HG02840 (cell line): ENCODE measurements around the gene HSPA9.

Experiments used
- ATAC-seq: cut with Tn5 transposase; IDR thresholded peaks from one replicate; pipeline ENCODE4 v1.9.1; 2021; ENCODE audit warnings: mild to moderate bottlenecking, moderate library complexity, moderate number of reproducible peaks; ENCODE audit not compliant: unreplicated experiment, low FRiP score

Gene HSPA9

DNA sequence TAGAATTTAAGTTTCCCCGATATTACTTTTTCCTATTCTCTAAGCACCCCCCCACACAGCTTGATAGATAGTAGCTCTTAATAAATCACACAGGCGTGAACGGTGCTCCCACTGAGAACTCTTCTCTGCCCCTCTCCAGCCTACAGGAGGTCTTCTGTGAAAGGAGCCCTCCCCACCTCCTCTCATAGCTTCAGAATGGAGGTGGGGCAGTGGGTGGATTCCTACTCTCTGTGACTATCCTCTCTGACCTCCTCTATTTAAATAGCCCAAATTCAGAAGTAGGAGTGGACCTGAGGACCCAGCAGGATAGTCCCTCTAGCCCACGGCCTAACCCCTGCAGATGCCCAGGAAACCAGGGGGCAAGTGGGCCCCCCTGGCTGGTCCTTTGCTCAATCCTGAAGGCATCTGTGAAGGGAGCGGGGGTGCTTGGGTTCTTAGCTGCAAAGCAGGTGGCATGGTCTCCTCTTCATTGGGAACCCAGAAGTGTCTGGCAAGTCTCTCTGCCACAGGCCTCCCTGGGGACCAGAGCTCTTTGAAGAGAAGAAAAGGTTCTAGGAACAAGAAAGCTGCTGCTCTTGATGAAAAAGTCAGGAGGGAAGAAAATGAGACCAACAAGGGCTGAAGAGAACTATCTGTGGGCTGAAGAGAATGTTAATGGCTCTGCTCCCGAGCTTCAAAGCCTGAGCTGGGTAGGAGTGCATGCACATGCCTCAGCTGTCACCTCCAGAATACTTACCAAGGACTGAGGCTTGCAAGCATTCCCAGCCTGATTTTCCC, 21.1 kb upstream of the HSPA9 start:
- ATAC-seq: no peak

- ATAC-seq: no peak
Observed at GRCh38 chr5:138595180-138595795, 20.1 kb upstream of the HSPA9 start.

DNA sequence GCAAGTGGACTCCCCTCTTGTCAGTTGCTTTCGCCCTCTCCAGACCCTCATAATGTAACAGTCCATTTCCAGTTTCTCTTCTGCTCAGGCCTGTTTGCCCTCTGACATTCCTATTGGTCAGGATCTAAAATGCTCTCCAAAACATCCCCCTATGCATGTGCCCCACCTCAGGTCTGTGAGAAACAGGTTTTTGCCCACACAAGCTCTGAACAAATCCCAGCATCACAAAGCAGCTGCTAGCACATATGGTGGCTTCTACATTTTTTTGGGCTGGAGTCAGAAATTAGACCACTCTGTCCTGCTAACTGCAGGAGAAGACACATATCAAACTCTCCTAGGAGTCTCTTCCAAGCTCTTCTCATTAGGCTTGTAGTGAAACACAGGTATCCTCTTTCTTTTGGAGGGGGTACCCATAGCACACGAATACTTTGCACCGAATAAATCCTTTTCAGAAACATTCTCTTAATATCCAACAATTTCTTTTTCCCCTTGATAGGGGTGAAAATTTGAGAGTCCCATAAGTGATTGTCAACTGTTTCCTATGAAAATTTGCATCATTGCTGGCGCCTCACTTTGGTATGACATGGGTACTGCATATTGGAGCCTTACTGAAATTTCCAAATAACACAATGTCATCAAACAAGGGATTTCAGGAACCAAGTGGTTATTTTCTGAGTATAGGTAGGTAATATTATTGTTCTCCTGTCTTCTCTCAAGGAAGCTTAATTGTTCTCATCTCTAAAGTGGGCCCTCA, 19.3 kb upstream of the HSPA9 start:
- no peak for ATAC-seq

DNA sequence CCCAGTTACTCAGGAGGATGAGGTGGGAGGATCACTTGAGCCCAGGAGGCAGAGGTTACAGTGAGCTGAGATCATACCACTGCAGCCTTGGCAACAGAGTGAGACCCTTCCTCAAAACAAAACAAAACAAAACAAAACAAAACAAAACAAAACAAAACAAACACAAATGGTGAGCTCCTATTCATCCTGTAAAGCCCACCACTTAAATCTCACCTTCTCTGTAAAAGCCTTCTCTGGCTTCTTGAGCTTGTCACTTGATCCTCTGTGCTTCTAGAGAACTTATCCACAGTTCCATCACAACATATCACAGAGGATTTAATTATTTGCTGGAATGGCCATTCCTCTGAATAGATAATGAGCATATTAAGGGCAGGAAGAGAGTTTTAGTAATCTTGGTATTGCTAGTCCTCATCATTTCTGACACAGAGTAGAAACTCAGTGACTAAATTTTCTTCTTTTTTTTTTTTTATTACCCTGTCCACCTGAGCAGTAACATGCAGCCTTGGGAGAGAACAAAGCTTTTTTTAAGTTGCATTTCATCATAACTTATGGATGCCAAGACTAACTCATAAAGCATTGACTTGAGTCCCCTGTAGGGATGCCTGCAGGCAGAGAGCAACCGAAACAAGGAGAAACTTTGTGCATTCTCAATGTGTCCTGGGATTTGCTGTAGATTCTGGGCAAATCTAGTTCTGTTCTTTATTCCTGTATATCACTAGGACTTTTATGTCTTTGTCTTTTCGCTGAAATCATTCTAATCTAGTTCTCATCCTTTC, 13.0 kb upstream of the HSPA9 start:
- ATAC-seq: no peak

DNA sequence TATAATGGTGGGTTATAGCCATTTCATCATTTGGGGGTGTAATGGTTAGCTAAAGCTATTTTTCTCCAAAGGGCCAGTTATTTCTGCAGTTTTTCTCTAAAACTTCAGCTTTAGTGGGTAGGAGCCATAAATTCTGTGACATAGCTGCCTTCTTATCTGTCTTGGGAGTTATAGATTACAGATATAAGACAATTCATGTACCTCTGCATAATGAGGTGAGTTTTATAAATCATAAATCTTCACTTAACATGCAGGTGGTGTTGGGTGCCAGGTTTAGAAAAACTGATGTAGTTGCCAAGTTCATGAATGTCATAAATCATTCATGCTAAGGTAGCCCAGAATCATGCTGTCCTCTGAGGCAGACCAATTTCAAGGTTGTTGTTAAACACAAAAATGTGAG, 10.0 kb upstream of the HSPA9 start:
- ATAC-seq: no peak

- no peak for ATAC-seq
Observed at GRCh38 chr5:138583984-138584637, 8.9 kb upstream of the HSPA9 start.

DNA sequence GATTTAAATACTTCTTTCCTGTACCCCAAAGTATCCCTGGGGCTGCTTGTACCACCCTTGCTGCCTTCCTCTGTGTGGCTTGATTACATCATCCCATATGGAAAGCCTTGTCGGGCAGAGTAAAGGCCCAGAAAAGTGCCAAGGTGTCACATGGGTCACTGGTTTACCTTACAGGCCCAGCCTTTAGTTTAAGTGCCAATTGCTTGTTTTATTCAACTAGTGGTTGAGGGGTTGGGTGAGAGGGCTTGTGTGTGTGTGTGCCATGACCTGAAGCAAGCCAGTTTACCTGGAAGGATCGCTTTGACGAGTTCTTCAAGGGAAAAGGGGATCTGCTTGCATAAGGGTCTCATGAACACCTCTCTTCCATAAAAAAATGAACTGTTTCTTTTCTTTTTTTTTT, 7.8 kb upstream of the HSPA9 start:
- ATAC-seq: no peak

DNA sequence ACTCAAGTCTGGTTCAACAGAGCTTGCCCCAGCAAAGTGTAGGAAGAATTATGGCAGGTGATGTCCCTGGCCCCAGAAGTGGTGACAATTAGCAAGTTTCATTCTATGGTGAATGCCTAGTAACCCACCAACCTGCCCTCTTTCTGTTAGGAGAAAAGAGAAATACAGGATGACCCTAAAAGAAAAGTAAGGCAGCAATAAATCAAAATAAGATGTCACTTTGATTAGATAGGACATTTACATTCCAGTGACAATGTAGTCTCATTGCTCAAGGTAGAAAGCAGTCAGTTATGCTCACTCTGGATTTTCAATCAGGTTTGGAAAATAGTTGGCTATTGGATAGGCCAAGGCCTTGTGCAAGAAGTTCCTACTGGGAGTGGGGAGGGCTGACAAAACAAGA, 5.6 kb upstream of the HSPA9 start:
- no peak for ATAC-seq

GRCh38 chr5:138580001-138580400, 4.8 kb upstream of the HSPA9 start:
- no peak for ATAC-seq

DNA sequence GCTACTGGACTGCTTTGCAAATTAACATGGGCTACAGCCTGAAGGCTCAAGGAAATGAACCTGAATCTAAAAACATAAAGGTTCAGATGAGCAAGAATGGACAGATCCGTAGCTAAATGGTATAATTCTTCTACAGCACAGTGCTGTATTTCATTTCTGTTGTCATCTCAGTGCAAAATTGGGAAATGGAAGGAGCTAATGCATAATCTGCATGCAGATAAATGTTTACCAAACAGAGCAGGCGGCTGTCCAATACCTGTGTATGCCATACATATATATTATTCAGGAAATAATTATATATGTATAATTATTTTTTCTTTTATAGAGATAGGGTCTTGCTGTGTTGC, 4.3 kb upstream of the HSPA9 start:
- no peak for ATAC-seq

- ATAC-seq: no peak
Observed at GRCh38 chr5:138577452-138577851, 2.3 kb upstream of the HSPA9 start.

DNA sequence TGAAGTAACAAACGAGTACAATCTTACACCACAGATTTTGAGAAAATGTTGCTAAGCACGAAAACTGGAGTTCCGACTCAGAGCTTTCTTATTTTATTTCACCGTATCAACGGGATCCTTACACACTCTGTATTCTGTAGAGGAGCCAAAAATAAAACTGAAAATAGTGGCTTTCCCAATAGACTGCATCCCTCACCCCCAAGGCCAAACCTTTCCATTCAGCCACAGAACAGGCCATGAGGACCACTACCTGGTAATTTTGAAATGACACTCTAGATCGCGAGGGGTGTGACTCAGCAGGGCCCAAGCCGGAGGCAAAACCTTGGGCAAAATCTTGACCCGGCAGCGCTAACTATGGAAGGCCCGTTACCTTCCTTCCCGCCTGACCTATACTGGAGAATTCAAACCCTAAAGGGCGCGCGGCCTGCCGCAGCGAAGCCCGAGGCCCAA, 432 bp downstream of the HSPA9 start:
- no peak for ATAC-seq

DNA sequence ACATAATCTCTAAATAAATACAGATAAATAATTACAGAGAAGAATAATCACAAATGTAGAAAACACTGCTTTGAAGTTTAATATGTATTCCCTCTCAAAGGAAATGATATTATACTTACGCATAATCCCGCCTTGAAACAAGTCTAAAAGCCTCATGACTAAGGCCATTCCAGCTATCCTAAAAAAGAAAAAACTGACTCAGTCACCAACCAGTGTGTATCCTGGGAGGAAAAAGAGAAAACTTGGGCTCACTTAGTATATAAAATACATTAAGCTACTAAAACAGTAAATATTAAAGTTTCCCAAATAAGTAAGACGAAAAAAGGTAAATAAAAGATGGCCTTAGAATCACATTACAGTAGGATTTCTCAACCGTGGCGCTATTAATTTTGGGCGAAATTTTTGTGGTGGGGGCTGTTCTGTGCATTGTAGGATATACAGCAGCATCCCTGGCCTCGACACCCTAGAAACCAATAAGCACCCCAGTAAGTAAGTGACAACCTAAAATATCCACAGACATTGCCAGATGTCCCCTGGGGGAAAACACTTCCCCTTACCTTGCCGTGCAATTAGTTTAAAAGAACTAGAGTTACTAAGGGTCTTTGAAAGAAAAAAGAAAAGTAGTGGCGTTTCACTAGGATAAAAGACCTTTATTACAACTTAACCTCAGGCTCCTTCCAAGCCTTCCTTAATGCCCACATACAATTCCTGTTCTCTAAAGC, 1.1 kb downstream of the HSPA9 start:
- ATAC-seq: no peak

DNA sequence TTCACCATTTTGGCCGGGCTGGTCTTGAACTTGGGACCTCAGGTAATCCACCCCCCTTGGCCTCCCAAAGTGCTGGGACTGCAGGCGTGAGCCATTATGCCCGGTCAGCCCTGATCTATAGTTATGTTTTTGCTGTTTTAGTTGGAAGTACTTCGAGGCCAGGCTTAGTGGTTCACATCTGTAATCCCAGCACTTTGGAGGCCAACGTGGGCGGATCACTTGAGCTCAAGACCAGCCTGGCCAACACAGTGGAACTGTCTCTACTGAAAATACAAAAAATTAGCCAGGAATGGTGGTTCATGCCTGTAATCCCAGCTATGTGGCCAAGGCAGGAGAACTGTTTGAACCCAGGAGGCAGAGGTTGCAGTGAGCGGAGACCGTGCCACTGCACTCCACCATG, 2.0 kb downstream of the HSPA9 start:
- ATAC-seq: no peak

DNA sequence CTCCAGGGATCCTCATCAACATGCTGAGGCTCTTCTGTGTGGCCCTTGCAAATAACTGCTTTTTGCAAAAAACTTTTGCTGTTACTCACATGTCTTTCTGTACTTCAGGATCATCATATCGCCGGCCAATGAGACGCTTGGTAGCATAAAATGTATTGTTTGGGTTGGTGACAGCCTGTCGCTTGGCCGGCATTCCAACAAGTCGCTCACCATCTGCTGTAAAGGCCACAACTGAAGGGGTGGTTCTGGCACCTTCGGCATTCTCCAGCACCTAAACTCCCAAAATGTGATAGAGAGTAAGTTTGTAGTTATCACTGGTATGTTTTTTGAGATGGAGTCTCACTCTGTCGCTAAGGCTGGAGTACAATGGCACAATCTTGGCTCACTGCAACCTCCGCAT, 4.3 kb downstream of the HSPA9 start:
- no peak for ATAC-seq

DNA sequence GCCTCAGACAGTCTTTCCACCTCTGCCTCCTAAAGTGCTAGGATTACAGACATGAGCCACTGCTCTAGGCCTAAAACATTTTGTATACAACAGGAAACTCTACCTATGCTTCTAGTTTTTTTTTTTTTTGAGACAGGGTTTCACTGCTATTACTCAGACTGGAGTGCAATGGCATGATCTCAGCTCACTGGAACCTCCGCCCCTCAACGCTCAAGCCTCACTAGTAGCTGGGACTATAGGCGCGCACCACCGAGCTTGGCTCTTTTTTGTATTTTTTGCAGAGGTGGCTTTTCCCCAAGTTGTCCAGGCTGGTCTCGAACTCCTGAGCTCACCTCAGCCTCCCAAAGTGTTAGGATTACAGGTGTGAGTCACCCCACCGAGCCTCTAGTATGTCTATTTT, 5.4 kb downstream of the HSPA9 start:
- ATAC-seq: no peak

DNA sequence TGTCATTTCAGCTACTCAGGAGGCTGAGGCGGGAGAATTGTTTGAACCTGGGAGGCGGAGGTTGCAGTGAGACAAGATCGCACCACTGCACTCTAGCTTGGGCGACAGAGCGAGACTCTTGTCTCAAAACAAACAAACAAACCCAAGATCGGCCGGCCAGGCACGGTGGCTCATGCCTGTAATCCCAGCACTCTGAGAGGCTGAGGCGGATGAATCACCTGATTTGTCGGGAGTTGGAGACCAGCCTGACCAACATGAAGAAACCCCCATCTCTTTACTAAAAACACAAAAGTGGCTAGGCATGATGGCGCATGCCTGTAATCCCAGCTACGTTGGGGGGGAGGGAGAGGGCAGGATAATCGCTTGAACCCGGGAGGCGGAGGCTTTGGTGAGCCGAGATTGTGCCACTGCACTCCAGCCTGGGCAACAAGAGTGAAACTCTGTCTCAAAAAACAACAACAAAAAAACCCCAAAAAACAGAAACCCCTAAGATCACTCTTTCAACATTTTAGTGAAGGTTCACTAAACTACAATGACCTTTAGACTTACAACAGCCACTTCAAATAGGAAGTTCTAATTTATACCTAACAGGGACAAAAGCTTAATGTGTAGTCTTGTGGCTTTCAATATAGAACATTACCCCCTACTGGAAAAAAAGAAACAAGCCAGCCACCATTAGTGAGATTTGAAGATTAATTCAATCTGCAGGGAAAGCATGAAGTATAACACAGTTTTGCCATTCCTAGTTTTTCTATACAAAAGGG, 7.0 kb downstream of the HSPA9 start:
- no peak for ATAC-seq

- no peak for ATAC-seq
Observed at GRCh38 chr5:138566792-138567191, 8.4 kb downstream of the HSPA9 start.
